ENCODE data around the gene RFTN1. TPM values are rescaled to one million over a fixed set of nuclear protein-coding genes. Genes with fewer than 3 reads are reported as not detected.

RFTN1 gene
- total and polyA plus RNA-seq, 9 of the 15 experiments (the other 6 are each of a cell fraction or from before 2014, with no cell fraction given): 0.08 to 0.51 (median 0.11) TPM; not detected in 6

GRCh38 chr3:16427103-16427965, 86.2 kb downstream of the RFTN1 start (continued):
- peak; percentile 43; the same call in 1 of the 2 replicates for TF ChIP-seq JUND (IDR thresholded peaks at IDR 0.05; ENCODE audit: borderline replicate concordance, low read depth, low read length)
- TF ChIP-seq JUND (tag; IDR thresholded peaks at IDR 0.05; ENCODE audit: borderline replicate concordance, low read depth, low read length): no peak
- no peak for TF ChIP-seq MEF2D (tag; conservative IDR thresholded peaks at IDR 0.05; ENCODE audit: low read depth)
- TF ChIP-seq ZNF395 (CRISPR knock-in tag; IDR thresholded peaks at IDR 0.05): no peak
- TF ChIP-seq GATAD2B (IDR thresholded peaks at IDR 0.05; ENCODE audit: borderline replicate concordance): no peak
- no peak for TF ChIP-seq ZNF584 (CRISPR knock-in tag; IDR thresholded peaks at IDR 0.05; ENCODE audit: low read depth)
- TF ChIP-seq NFE2 (IDR thresholded peaks at IDR 0.05; ENCODE audit: low read depth): no peak
- no peak for TF ChIP-seq ZNF699 (CRISPR knock-in tag; IDR thresholded peaks at IDR 0.05; ENCODE audit: insufficient replicate concordance)
- TF ChIP-seq ZNF57 (CRISPR knock-in tag; IDR thresholded peaks at IDR 0.05): no peak
- no peak for TF ChIP-seq ASH1L (IDR thresholded peaks at IDR 0.05; ENCODE audit: borderline replicate concordance, low read depth, partially characterized antibody)
